HG03196 (cell line): Measurements from ENCODE around the gene CHSY1.

ENCODE experiments used
- ATAC-seq: cut with Tn5 transposase; IDR thresholded peaks from one replicate; pipeline ENCODE4 v1.9.1; 2021; ENCODE audit not compliant: unreplicated experiment

Gene CHSY1

GRCh38 chr15:101213147-101213546 is 38.7 kb downstream of the CHSY1 start:
- no peak for ATAC-seq

GRCh38 chr15:101211897-101212296 is 40.0 kb downstream of the CHSY1 start:
- no peak for ATAC-seq

GRCh38 chr15:101210466-101210865 is 41.4 kb downstream of the CHSY1 start:
- no peak for ATAC-seq

GRCh38 chr15:101210058-101210457 is 41.8 kb downstream of the CHSY1 start:
- no peak for ATAC-seq

DNA sequence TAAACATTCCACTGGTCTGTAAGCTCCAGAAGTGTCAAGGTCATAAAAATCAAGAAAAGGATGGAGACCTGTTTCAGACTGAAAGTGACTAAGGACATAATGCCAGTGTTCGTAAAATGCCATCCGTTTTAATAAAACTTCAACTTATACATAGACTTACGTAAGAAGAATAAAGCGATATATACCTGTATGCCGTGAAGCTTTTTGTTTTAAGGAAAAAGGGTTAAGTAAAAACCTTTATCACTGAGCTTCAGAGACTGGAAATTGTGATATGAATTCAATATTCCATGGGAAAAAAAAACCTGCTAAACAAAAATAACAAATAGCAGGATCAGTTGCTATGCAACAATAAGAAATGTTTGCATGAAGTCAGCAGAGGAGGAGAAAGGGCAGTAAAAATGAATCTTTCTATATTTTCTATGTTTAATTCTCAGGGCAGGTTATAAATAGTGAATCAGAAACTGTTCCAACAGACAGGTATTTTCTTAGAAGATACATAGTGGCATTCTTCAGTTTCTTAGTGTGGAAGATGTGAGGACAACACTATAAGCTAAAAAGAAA is 42.5 kb downstream of the CHSY1 start:
- ATAC-seq, result no peak

GRCh38 chr15:101207867-101208288 is 44.0 kb downstream of the CHSY1 start:
- no peak for ATAC-seq

DNA sequence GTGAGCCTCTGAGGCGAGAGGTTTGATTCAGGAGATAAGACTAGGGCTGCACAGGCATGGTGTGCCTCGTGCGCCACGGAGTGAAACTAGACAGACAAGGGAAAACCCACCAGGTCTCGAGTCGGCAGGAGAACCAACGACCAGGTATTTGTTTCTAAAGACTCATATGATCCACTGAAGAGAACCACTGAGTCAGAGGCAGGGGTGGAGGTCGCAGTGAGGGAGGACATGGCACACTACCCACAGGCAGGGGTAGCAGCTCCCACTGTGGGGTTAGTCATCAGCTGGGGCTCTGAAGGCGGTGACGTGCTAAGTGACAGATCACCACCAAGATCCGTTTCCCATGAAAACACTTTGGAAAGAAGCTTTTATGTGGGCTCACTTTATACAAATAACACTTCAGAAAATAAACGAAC is 45.7 kb downstream of the CHSY1 start:
- ATAC-seq, result no peak

- ATAC-seq, result no peak
Observed at GRCh38 chr15:101204739-101205535, 46.9 kb downstream of the CHSY1 start.

GRCh38 chr15:101203607-101204189 is 48.1 kb downstream of the CHSY1 start:
- no peak for ATAC-seq

DNA sequence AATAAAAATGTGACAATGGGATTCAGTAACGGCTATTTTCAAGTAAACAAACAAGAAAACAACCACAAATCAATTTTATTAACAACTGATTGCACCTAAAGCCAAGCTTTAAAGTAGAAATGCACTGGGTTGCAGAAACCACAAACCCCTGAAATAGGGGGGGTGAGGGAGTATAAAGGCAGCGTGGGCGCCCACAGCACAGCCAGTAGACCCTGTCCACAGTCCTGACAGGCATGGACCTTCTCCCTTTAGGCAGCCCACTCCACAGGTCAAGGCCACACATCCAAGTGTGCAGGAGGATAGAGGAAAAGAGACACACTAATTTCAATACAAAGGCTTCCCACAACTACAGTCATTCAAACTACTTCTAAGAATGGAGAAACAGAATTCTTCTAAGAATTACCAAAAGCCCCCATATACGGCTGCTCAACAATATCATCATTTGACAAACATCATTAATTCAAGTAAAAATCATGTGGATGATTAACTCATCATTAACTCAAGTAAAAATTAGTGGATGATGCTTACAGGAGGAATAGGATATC is 48.7 kb downstream of the CHSY1 start:
- ATAC-seq, result no peak

- ATAC-seq, result no peak
Observed at GRCh38 chr15:101201411-101202174, 50.3 kb downstream of the CHSY1 start.

DNA sequence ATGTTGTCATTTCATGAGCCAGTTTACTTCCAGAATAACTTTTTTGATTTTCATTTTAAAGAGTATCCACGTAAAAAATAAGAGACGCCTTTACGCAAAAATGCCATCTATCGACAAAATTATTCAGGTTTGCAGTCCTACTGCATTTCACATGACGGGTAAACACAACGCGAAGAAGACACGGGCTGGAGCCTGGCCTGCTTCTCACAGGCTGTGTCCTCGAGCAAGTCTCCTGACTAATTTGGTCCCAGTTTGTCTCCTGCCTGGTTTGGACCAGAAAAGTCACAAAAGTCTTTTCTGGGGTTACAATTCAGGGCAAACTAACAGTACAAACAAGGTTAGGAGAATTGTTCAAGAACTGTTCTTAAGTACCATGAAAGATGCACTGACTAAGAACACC is 51.7 kb downstream of the CHSY1 start:
- no peak for ATAC-seq

- ATAC-seq, result no peak
Observed at GRCh38 chr15:101198800-101199199, 53.0 kb downstream of the CHSY1 start.

GRCh38 chr15:101198031-101198575 is 53.7 kb downstream of the CHSY1 start:
- no peak for ATAC-seq

DNA sequence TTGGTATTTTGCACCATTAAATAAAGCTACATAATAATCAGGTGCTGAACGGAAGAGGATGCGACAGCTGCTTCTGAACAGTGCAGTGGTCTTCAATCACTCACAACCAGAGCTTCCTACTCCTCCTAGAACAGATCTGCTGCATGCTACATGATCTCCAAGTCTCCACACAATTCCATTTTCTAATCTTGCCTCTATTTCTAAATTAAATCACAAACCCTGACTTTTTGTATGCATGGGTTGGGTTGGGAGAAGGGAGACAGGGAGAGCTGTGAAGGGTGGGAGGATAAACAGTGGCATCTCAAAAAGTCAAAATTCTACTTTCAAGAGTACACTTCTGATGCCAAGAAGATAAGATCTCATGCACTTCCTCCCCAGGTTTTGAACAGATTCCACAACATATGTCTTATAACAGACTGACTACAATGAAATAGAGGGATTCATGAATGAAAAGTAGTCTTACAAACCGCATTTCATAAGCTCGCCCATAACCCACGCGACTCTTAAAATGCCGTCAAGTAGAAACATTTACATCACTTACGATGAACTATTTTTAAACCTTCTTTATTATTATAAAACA is 57.2 kb downstream of the CHSY1 start:
- ATAC-seq, result no peak

- ATAC-seq, result no peak
Observed at GRCh38 chr15:101193806-101194545, 57.9 kb downstream of the CHSY1 start.

GRCh38 chr15:101193120-101193644 is 58.7 kb downstream of the CHSY1 start:
- no peak for ATAC-seq

- no peak for ATAC-seq
Observed at GRCh38 chr15:101192081-101192480, 59.8 kb downstream of the CHSY1 start.

DNA sequence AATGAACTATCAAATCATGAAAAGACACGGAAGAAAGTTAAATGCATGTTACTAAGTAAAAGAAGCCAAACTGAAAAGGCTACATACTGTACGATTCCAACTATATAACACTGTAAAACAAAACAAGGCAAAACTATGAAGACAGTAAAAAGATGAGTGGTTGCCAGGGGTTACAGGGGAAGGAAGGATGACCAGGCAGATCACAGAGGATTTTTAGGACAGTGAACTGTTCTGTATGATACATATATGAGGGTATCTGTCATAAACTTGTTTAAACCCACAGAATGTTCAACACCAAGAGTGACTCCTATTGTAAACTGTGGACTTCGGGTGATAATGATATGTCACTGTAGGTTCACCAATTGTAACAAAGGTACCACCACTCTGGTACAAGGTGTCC is 60.6 kb downstream of the CHSY1 start:
- ATAC-seq, result no peak
